ENCODE data around the gene KCND2. TPM values are rescaled to one million over a fixed set of nuclear protein-coding genes. Genes with fewer than 3 reads are reported as not detected.

The KCND2 gene
- total RNA-seq, 1 experiment from 2014 or later: not detected

GRCh38 chr7:120639884-120640283 lies 366.9 kb downstream of the KCND2 start:
- DNase-seq: no peak
- H2AFZ ChIP-seq (ENCODE audit: low read length): no peak overlapping the region
- H3K79me2 ChIP-seq (ENCODE audit: low read length): no peaks in the 10 kb centered on the region
- no peaks in the 10 kb centered on the region for H3K9me2 ChIP-seq (replicated peaks; ENCODE audit: insufficient read depth, low read length)
- H3K4me3 ChIP-seq (ENCODE audit: low read length): no peak overlapping the region
- H3K4me1 ChIP-seq (ENCODE audit: low read length): no peaks in the 10 kb centered on the region
- no peaks in the 10 kb centered on the region for H3K27me3 ChIP-seq (ENCODE audit: low read length)
- no peak overlapping the region for H3K4me2 ChIP-seq (ENCODE audit: low read depth, low read length, poor library complexity, severe bottlenecking)
- H3K36me3 ChIP-seq (ENCODE audit: insufficient read depth, low read length): no peaks in the 10 kb centered on the region
- no peak overlapping the region for H3K9ac ChIP-seq (ENCODE audit: low read length)
- no peaks in the 10 kb centered on the region for H3K9me3 ChIP-seq (ENCODE audit: low read length)
- no peak overlapping the region for H3K27ac ChIP-seq (ENCODE audit: low read length)
- H4K20me1 ChIP-seq (ENCODE audit: insufficient read depth, low read depth, low read length): no peaks in the 10 kb centered on the region

- no peaks in the 10 kb centered on the region for H3K36me3 ChIP-seq (ENCODE audit: insufficient read depth, low read length)
- H3K4me3 ChIP-seq (ENCODE audit: low read length): no peak overlapping the region
- no peaks in the 10 kb centered on the region for H3K9me2 ChIP-seq (replicated peaks; ENCODE audit: insufficient read depth, low read length)
- H3K9ac ChIP-seq (ENCODE audit: low read length): no peak overlapping the region
- H3K4me2 ChIP-seq (ENCODE audit: low read depth, low read length, poor library complexity, severe bottlenecking): no peak overlapping the region
- no peaks in the 10 kb centered on the region for H3K9me3 ChIP-seq (ENCODE audit: low read length)
- no peaks in the 10 kb centered on the region for H3K4me1 ChIP-seq (ENCODE audit: low read length)
- H3K79me2 ChIP-seq (ENCODE audit: low read length): no peaks in the 10 kb centered on the region
- DNase-seq: no peak
- no peaks in the 10 kb centered on the region for H4K20me1 ChIP-seq (ENCODE audit: insufficient read depth, low read depth, low read length)
- H3K27ac ChIP-seq (ENCODE audit: low read length): no peak overlapping the region
- H2AFZ ChIP-seq (ENCODE audit: low read length): no peak overlapping the region
- no peaks in the 10 kb centered on the region for H3K27me3 ChIP-seq (ENCODE audit: low read length)
These were observed 373.0 kb downstream of the KCND2 start for GRCh38 chr7:120645966-120646365.

GRCh38 chr7:120654241-120654640 lies 381.3 kb downstream of the KCND2 start:
- H3K9me3 ChIP-seq (ENCODE audit: low read length): no peaks in the 10 kb centered on the region
- H3K27ac ChIP-seq (ENCODE audit: low read length): no peak overlapping the region
- H3K9ac ChIP-seq (ENCODE audit: low read length): no peak overlapping the region
- no peak overlapping the region for H2AFZ ChIP-seq (ENCODE audit: low read length)
- no peaks in the 10 kb centered on the region; the same call in 1 of the 2 replicates for H3K9me2 ChIP-seq (replicated peaks; ENCODE audit: insufficient read depth, low read length)
- no peaks in the 10 kb centered on the region for H3K79me2 ChIP-seq (ENCODE audit: low read length)
- H3K4me1 ChIP-seq (ENCODE audit: low read length): no peaks in the 10 kb centered on the region
- H3K36me3 ChIP-seq (ENCODE audit: insufficient read depth, low read length): no peaks in the 10 kb centered on the region
- H3K4me3 ChIP-seq (ENCODE audit: low read length): no peak overlapping the region
- no peak for DNase-seq
- no peaks in the 10 kb centered on the region for H4K20me1 ChIP-seq (ENCODE audit: insufficient read depth, low read depth, low read length)
- no peak overlapping the region for H3K4me2 ChIP-seq (ENCODE audit: low read depth, low read length, poor library complexity, severe bottlenecking)
- no peaks in the 10 kb centered on the region for H3K27me3 ChIP-seq (ENCODE audit: low read length)

GRCh38 chr7:120658516-120658915 lies 385.5 kb downstream of the KCND2 start:
- Histone ChIP-seq H3K9me2 (replicated peaks; ENCODE audit: insufficient read depth, low read length) (no peaks in the 10 kb centered on the region; the same call in 1 of the 2 replicates), H3K27ac (ENCODE audit: low read length) (no peak overlapping the region), H3K9ac (ENCODE audit: low read length) (no peak overlapping the region), H3K79me2 (ENCODE audit: low read length) (no peaks in the 10 kb centered on the region), H3K36me3 (ENCODE audit: insufficient read depth, low read length) (no peaks in the 10 kb centered on the region), H3K4me2 (ENCODE audit: low read depth, low read length, poor library complexity, severe bottlenecking) (no peak overlapping the region), H3K27me3 (ENCODE audit: low read length) (no peaks in the 10 kb centered on the region), H4K20me1 (ENCODE audit: insufficient read depth, low read depth, low read length) (no peaks in the 10 kb centered on the region), H2AFZ (ENCODE audit: low read length) (no peak overlapping the region), H3K4me3 (ENCODE audit: low read length) (no peak overlapping the region), H3K4me1 (ENCODE audit: low read length) (no peaks in the 10 kb centered on the region), H3K9me3 (ENCODE audit: low read length) (no peaks in the 10 kb centered on the region)
- DNase-seq: no peak

- DNase-seq: no peak
These were observed 389.3 kb downstream of the KCND2 start for GRCh38 chr7:120662291-120662690.

GRCh38 chr7:120665068-120665467 lies 392.1 kb downstream of the KCND2 start:
- Histone ChIP-seq H3K4me1 (ENCODE audit: low read length) (no peaks in the 10 kb centered on the region), H3K9ac (ENCODE audit: low read length) (no peak overlapping the region), H4K20me1 (ENCODE audit: insufficient read depth, low read depth, low read length) (no peaks in the 10 kb centered on the region), H3K79me2 (ENCODE audit: low read length) (no peaks in the 10 kb centered on the region), H3K4me2 (ENCODE audit: low read depth, low read length, poor library complexity, severe bottlenecking) (no peak overlapping the region), H3K4me3 (ENCODE audit: low read length) (no peak overlapping the region), H3K27ac (ENCODE audit: low read length) (no peak overlapping the region), H3K27me3 (ENCODE audit: low read length) (no peaks in the 10 kb centered on the region), H3K9me3 (ENCODE audit: low read length) (no peaks in the 10 kb centered on the region), H2AFZ (ENCODE audit: low read length) (no peak overlapping the region), H3K36me3 (ENCODE audit: insufficient read depth, low read length) (no peaks in the 10 kb centered on the region), H3K9me2 (replicated peaks; ENCODE audit: insufficient read depth, low read length) (no peaks in the 10 kb centered on the region)
- DNase-seq: no peak

More at GRCh38 chr7:120662291-120662690, 389.3 kb downstream of the KCND2 start:
- Histone ChIP-seq H3K4me2 (ENCODE audit: low read depth, low read length, poor library complexity, severe bottlenecking) (no peak overlapping the region), H3K27ac (ENCODE audit: low read length) (no peak overlapping the region), H3K79me2 (ENCODE audit: low read length) (no peaks in the 10 kb centered on the region), H3K4me3 (ENCODE audit: low read length) (no peak overlapping the region), H3K9me3 (ENCODE audit: low read length) (no peaks in the 10 kb centered on the region), H2AFZ (ENCODE audit: low read length) (no peak overlapping the region), H3K9me2 (replicated peaks; ENCODE audit: insufficient read depth, low read length) (no peaks in the 10 kb centered on the region; the same call in 1 of the 2 replicates), H3K4me1 (ENCODE audit: low read length) (no peaks in the 10 kb centered on the region), H4K20me1 (ENCODE audit: insufficient read depth, low read depth, low read length) (no peaks in the 10 kb centered on the region), H3K9ac (ENCODE audit: low read length) (no peak overlapping the region), H3K27me3 (ENCODE audit: low read length) (no peaks in the 10 kb centered on the region), H3K36me3 (ENCODE audit: insufficient read depth, low read length) (no peaks in the 10 kb centered on the region)

- H3K4me2 ChIP-seq (ENCODE audit: low read depth, low read length, poor library complexity, severe bottlenecking): no peak overlapping the region
- DNase-seq: no peak
- no peak overlapping the region for H3K27ac ChIP-seq (ENCODE audit: low read length)
- H4K20me1 ChIP-seq (ENCODE audit: insufficient read depth, low read depth, low read length): no peaks in the 10 kb centered on the region
- H3K27me3 ChIP-seq (ENCODE audit: low read length): no peaks in the 10 kb centered on the region
- no peak overlapping the region for H3K4me3 ChIP-seq (ENCODE audit: low read length)
- no peaks in the 10 kb centered on the region for H3K36me3 ChIP-seq (ENCODE audit: insufficient read depth, low read length)
- no peaks in the 10 kb centered on the region for H3K9me3 ChIP-seq (ENCODE audit: low read length)
- no peaks in the 10 kb centered on the region for H3K4me1 ChIP-seq (ENCODE audit: low read length)
- no peaks in the 10 kb centered on the region for H3K79me2 ChIP-seq (ENCODE audit: low read length)
- no peak overlapping the region for H3K9ac ChIP-seq (ENCODE audit: low read length)
- no peaks in the 10 kb centered on the region for H3K9me2 ChIP-seq (replicated peaks; ENCODE audit: insufficient read depth, low read length)
- no peak overlapping the region for H2AFZ ChIP-seq (ENCODE audit: low read length)
These were observed 402.1 kb downstream of the KCND2 start for GRCh38 chr7:120675076-120675475.

GRCh38 chr7:120677535-120677934 lies 404.6 kb downstream of the KCND2 start:
- Histone ChIP-seq H3K4me2 (ENCODE audit: low read depth, low read length, poor library complexity, severe bottlenecking) (no peak overlapping the region), H4K20me1 (ENCODE audit: insufficient read depth, low read depth, low read length) (no peaks in the 10 kb centered on the region), H3K27ac (ENCODE audit: low read length) (no peak overlapping the region), H2AFZ (ENCODE audit: low read length) (no peak overlapping the region), H3K4me1 (ENCODE audit: low read length) (no peaks in the 10 kb centered on the region), H3K36me3 (ENCODE audit: insufficient read depth, low read length) (no peaks in the 10 kb centered on the region), H3K27me3 (ENCODE audit: low read length) (no peaks in the 10 kb centered on the region), H3K79me2 (ENCODE audit: low read length) (no peaks in the 10 kb centered on the region), H3K4me3 (ENCODE audit: low read length) (no peak overlapping the region), H3K9me2 (replicated peaks; ENCODE audit: insufficient read depth, low read length) (no peaks in the 10 kb centered on the region), H3K9me3 (ENCODE audit: low read length) (no peaks in the 10 kb centered on the region), H3K9ac (ENCODE audit: low read length) (no peak overlapping the region)
- no peak for DNase-seq

- no peaks in the 10 kb centered on the region for H3K9me2 ChIP-seq (replicated peaks; ENCODE audit: insufficient read depth, low read length)
- no peaks in the 10 kb centered on the region for H3K4me1 ChIP-seq (ENCODE audit: low read length)
- no peaks in the 10 kb centered on the region for H3K27me3 ChIP-seq (ENCODE audit: low read length)
- DNase-seq: no peak
- no peak overlapping the region for H3K27ac ChIP-seq (ENCODE audit: low read length)
- no peaks in the 10 kb centered on the region for H3K79me2 ChIP-seq (ENCODE audit: low read length)
- H2AFZ ChIP-seq (ENCODE audit: low read length): no peak overlapping the region
- no peak overlapping the region for H3K4me2 ChIP-seq (ENCODE audit: low read depth, low read length, poor library complexity, severe bottlenecking)
- no peaks in the 10 kb centered on the region for H3K36me3 ChIP-seq (ENCODE audit: insufficient read depth, low read length)
- no peaks in the 10 kb centered on the region for H3K9me3 ChIP-seq (ENCODE audit: low read length)
- no peak overlapping the region for H3K4me3 ChIP-seq (ENCODE audit: low read length)
- no peaks in the 10 kb centered on the region for H4K20me1 ChIP-seq (ENCODE audit: insufficient read depth, low read depth, low read length)
- H3K9ac ChIP-seq (ENCODE audit: low read length): no peak overlapping the region
These were observed 408.0 kb downstream of the KCND2 start for GRCh38 chr7:120680985-120681384.
